Kasumi-1 (cell line): Measurements from ENCODE around the gene RMDN2.

Source experiments
- DNase-seq, 2 experiments: peaks; one replicate each; lab custom pipeline; 2025; lab: John Stamatoyannopoulos, UW

Gene RMDN2

GRCh38 chr2:38045811-38046210 is 120.7 kb downstream of the RMDN2 start:
- DNase-seq, result no peak

- no peak for DNase-seq
Measured at GRCh38 chr2:38056216-38056615, 131.1 kb downstream of the RMDN2 start.

- DNase-seq, result peak; percentile 44 to 46
Measured at GRCh38 chr2:38057651-38058410, 132.7 kb downstream of the RMDN2 start.

- no peak for DNase-seq
Measured at GRCh38 chr2:38060236-38061018, 135.3 kb downstream of the RMDN2 start.

GRCh38 chr2:38064801-38065501 is 139.9 kb downstream of the RMDN2 start:
- no peak for DNase-seq

GRCh38 chr2:38065502-38066135 is 140.5 kb downstream of the RMDN2 start:
- no peak for DNase-seq

GRCh38 chr2:38066421-38067115 is 141.5 kb downstream of the RMDN2 start:
- no peak for DNase-seq
